CD14-positive monocyte (primary cell): ENCODE measurements around the gene DHCR24. TPM values are rescaled to one million over a fixed set of nuclear protein-coding genes. Genes with fewer than 3 reads are reported as not detected.

Source experiments
- DNase-seq, 3 donors: peaks; one replicate each; pipeline ENCODE4 v3.0.0-alpha.2; 2011 to 2022
- H2AFZ ChIP-seq: 2 replicates; pipeline ENCODE4 v1.6.0; 2012; ENCODE audit warnings: mild to moderate bottlenecking, low read depth, low read length, inconsistent platforms; ENCODE audit not compliant: insufficient read depth, poor library complexity, severe bottlenecking
- H3K27ac ChIP-seq, 2 donors: 1 replicate in 1 of 2; 2 replicates in 1 of 2; pipeline ENCODE4 v1.5.1; 2012 to 2013; ENCODE audit warnings: low read length in 2 of 2, control low read depth in 1 of 2, inconsistent platforms in 1 of 2, low read depth in 1 of 2, mild to moderate bottlenecking in 1 of 2
- H3K27me3 ChIP-seq, 2 donors: one replicate each; pipeline versions ENCODE4 v1.6.0 to v1.6.1; 2011 to 2013; ENCODE audit warnings: low read length in 2 of 2; ENCODE audit not compliant: control insufficient read depth in 2 of 2, insufficient read depth in 2 of 2
- H3K36me3 ChIP-seq, 2 donors: replicated peaks in 1 of 2; 1 replicate in 1 of 2; 2 replicates in 1 of 2; pipeline versions ENCODE4 v1.5.1 to v1.6.1; 2012 to 2013; ENCODE audit warnings: low read length in 2 of 2, control low read depth in 1 of 2, inconsistent platforms in 1 of 2, mild to moderate bottlenecking in 1 of 2; ENCODE audit not compliant: insufficient read depth in 2 of 2, control insufficient read depth in 1 of 2
- H3K4me1 ChIP-seq, 2 donors: 1 replicate in 1 of 2; 2 replicates in 1 of 2; pipeline versions ENCODE4 v1.5.1 to v1.6.1; 2012 to 2013; ENCODE audit warnings: low read length in 2 of 2, control low read depth in 1 of 2, inconsistent platforms in 1 of 2, mild to moderate bottlenecking in 1 of 2, moderate library complexity in 1 of 2; ENCODE audit not compliant: insufficient read depth in 2 of 2, control insufficient read depth in 1 of 2
- H3K4me2 ChIP-seq: replicated peaks from 2 replicates; pipeline ENCODE3; 2012; ENCODE audit warnings: low read length, moderate library complexity, mild to moderate bottlenecking; ENCODE audit not compliant: poor library complexity, severe bottlenecking; ENCODE audit errors: extremely low read depth
- H3K4me3 ChIP-seq, 3 experiments: fragments of 200-600 bp in 1 of 3; sonication (generic) in 1 of 3; replicated peaks in 1 of 3; 1 replicate in 2 of 3; 2 replicates in 1 of 3; pipeline ENCODE4 v1.5.1; 2011 to 2013; ENCODE audit warnings: low read length in 3 of 3, mild to moderate bottlenecking in 3 of 3, control low read depth in 2 of 3, low read depth in 2 of 3, inconsistent platforms in 1 of 3, moderate library complexity in 1 of 3
- H3K79me2 ChIP-seq: 2 replicates; pipeline ENCODE4 v1.6.0; 2012; ENCODE audit warnings: mild to moderate bottlenecking, control low read depth, inconsistent platforms, low read length, moderate library complexity; ENCODE audit not compliant: insufficient read depth
- H3K9ac ChIP-seq: 2 replicates; pipeline ENCODE4 v1.6.0; 2017; ENCODE audit warnings: low read length, mild to moderate bottlenecking; ENCODE audit not compliant: insufficient read depth, poor library complexity, severe bottlenecking
- H3K9me3 ChIP-seq, 2 donors: replicated peaks in 1 of 2; 1 replicate in 1 of 2; 2 replicates in 1 of 2; pipeline versions ENCODE4 v1.5.1 to v1.6.1; 2012 to 2013; ENCODE audit warnings: low read length in 2 of 2, control low read depth in 1 of 2; ENCODE audit not compliant: control insufficient read depth in 1 of 2, insufficient read depth in 1 of 2
- H4K20me1 ChIP-seq: 2 replicates; pipeline ENCODE4 v1.6.0; 2012; ENCODE audit warnings: mild to moderate bottlenecking, low read length, control low read depth, moderate library complexity; ENCODE audit not compliant: insufficient read depth
- H3K27ac Mint-ChIP-seq, 7 donors: one replicate each; pipeline ENCODE4 v1.8.0; 2020; ENCODE audit warnings: mild to moderate bottlenecking in 7 of 7, mixed read lengths in 7 of 7, moderate library complexity in 6 of 7, inconsistent platforms in 2 of 7
- H3K27me3 Mint-ChIP-seq, 3 donors: one replicate each; pipeline ENCODE4 v1.8.0; 2021 to 2022; ENCODE audit warnings: low read depth in 3 of 3, mild to moderate bottlenecking in 3 of 3, mixed read lengths in 3 of 3, moderate library complexity in 3 of 3, inconsistent platforms in 1 of 3
- H3K36me3 Mint-ChIP-seq, 2 donors: one replicate each; pipeline ENCODE4 v1.8.0; 2020; ENCODE audit warnings: mixed read lengths in 2 of 2, inconsistent platforms in 1 of 2, mild to moderate bottlenecking in 1 of 2
- H3K4me1 Mint-ChIP-seq: one replicate; pipeline ENCODE4 v1.8.0; 2020; ENCODE audit warnings: mild to moderate bottlenecking, mixed read lengths
- H3K4me3 Mint-ChIP-seq, 2 donors: one replicate each; pipeline ENCODE4 v1.8.0; 2020; ENCODE audit warnings: mild to moderate bottlenecking in 2 of 2, mixed read lengths in 2 of 2, moderate library complexity in 1 of 2
- H3K9me3 Mint-ChIP-seq, 7 donors: one replicate each; pipeline ENCODE4 v1.8.0; 2020 to 2022; ENCODE audit warnings: mixed read lengths in 7 of 7, mild to moderate bottlenecking in 6 of 7, moderate library complexity in 6 of 7, inconsistent platforms in 2 of 7
- WGBS: methylation state at CpG from one replicate; pipeline ENCODE4 v1.1.5; 2013; ENCODE audit warnings: missing lambda C conversion rate; ENCODE audit not compliant: insufficient coverage; 5-methylcytosine and 5-hydroxymethylcytosine counted together
- intact Hi-C, 2 donors: fragments of 100-400 bp; cut with micrococcal nuclease; formaldehyde crosslinking; loops; one replicate each; pipeline versions ENCODE4 v1.15.0 to v1.15.1; 2023
- polyA plus RNA-seq, 3 donors: library from polyadenylated mRNA; depleted of rRNA in 1 of 3; unstranded in 2 of 3; stranded (reverse) in 1 of 3; fragments of 300-500 nt in 2 of 3; fragments of >200 nt in 1 of 3; fragmentation: Illumina TruSeq in 2 of 3; gene quantifications; 1 replicate in 2 of 3; 2 replicates in 1 of 3; pipeline ENCODE4 v1.2.3, GENCODE V29; 2012 to 2021
- TF ChIP-seq, protein P1 (sequence below): fragments of 200-600 bp; IDR thresholded peaks from one replicate; pipeline ENCODE4 v1.8.0; 2022; ENCODE audit warnings: antibody characterized with exemption, mild to moderate bottlenecking

The DHCR24 gene
- polyA plus RNA-seq, 3 donors = 0.48 to 3.5 (median 3.0) TPM

GRCh38 chr1:54884135-54884586, 2.8 kb downstream of the DHCR24 start:
- peaks cover 45% of the 10 kb centered on the region for H3K4me1 Mint-ChIP-seq
- Histone ChIP-seq H4K20me1 (no peaks in the 10 kb centered on the region), H3K36me3 (peaks cover 0 to 4% of the 10 kb centered on the region in 2 donors), H3K4me1 (peaks cover 21 to 35% of the 10 kb centered on the region in 2 donors), H3K9me3 (no peaks in the 10 kb centered on the region), H3K79me2 (no peaks in the 10 kb centered on the region), H3K27me3 (peaks cover 6 to 27% of the 10 kb centered on the region in 2 donors), H3K4me2 (no peak overlapping the region), H3K4me3 (no peak overlapping the region), H3K9ac (no peak overlapping the region), H3K27ac (no peak overlapping the region), H2AFZ (no peak overlapping the region)
- peaks cover 0 to 5% (median 0%) of the 10 kb centered on the region in 7 donors for H3K9me3 Mint-ChIP-seq
- no peak overlapping the region for H3K27ac Mint-ChIP-seq
- peaks cover 13 to 29% (median 27%) of the 10 kb centered on the region in 3 donors for H3K27me3 Mint-ChIP-seq
- peaks cover 4 to 16% of the 10 kb centered on the region in 2 donors for H3K36me3 Mint-ChIP-seq
- DNase-seq = no peak
- intact Hi-C loops = no loop called here
- 33% methylated on average over 1 of the region's 3 CpGs for WGBS
- peak overlapping the region in 1 of 2 donors; percentile 7 for H3K4me3 Mint-ChIP-seq
- TF ChIP-seq, protein P1, sequence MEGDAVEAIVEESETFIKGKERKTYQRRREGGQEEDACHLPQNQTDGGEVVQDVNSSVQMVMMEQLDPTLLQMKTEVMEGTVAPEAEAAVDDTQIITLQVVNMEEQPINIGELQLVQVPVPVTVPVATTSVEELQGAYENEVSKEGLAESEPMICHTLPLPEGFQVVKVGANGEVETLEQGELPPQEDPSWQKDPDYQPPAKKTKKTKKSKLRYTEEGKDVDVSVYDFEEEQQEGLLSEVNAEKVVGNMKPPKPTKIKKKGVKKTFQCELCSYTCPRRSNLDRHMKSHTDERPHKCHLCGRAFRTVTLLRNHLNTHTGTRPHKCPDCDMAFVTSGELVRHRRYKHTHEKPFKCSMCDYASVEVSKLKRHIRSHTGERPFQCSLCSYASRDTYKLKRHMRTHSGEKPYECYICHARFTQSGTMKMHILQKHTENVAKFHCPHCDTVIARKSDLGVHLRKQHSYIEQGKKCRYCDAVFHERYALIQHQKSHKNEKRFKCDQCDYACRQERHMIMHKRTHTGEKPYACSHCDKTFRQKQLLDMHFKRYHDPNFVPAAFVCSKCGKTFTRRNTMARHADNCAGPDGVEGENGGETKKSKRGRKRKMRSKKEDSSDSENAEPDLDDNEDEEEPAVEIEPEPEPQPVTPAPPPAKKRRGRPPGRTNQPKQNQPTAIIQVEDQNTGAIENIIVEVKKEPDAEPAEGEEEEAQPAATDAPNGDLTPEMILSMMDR = no peak

DNA sequence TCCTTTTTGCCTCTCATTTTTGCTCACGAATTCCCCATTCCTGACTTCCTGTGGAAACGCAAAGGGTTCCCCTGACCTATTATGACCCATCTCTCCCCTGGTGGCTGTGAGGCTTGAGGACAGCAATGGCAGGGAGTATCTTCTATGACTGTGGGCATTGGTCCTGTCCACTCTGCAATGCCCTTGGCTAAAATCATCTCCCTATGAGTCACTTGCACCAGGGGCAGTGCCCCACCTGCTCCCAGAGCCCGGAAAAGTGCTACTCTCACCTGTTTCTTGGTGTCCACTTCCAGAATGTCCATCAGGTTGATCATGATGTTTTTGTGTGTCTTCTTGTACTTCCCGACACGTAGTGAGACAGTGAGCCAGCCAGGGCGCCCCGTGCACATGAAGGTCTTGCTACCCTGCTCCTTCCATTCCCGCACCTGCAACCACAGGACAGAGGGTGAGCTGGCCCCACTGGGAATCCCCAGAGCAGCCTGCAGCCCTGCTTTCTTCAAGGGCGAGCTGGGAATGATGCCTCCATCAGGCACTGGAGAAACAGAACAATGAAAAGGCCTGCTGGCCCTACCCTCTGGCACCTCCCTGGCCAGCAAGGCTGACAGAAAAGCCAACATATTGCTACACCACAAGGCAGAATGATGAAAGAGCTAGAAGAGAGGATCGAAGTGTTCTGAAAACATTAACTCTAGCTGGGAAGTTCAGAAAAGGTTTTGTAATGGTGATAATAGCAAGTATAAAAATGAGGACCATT, 3.5 kb downstream of the DHCR24 start:
- H3K4me1 Mint-ChIP-seq = peaks cover 45% of the 10 kb centered on the region

More for the DNA sequence above, 3.5 kb downstream of the DHCR24 start:
- intact Hi-C loops = no loop called here
- H3K27me3 Mint-ChIP-seq = peaks cover 12 to 25% (median 23%) of the 10 kb centered on the region in 3 donors
- Histone ChIP-seq H3K36me3 (peaks cover 0 to 4% of the 10 kb centered on the region in 2 donors), H3K4me3 (no peak overlapping the region), H3K9ac (no peak overlapping the region), H2AFZ (no peak overlapping the region), H3K27me3 (peaks cover 6 to 23% of the 10 kb centered on the region in 2 donors), H3K79me2 (no peaks in the 10 kb centered on the region), H3K4me1 (peaks cover 21 to 35% of the 10 kb centered on the region in 2 donors), H4K20me1 (no peaks in the 10 kb centered on the region), H3K4me2 (no peak overlapping the region), H3K27ac (no peak overlapping the region), H3K9me3 (no peaks in the 10 kb centered on the region)
- peak overlapping the region in 1 of 7 donors; percentile 10 for H3K27ac Mint-ChIP-seq
- peaks cover 0 to 5% (median 0%) of the 10 kb centered on the region in 7 donors for H3K9me3 Mint-ChIP-seq
- H3K36me3 Mint-ChIP-seq = peaks cover 6 to 18% of the 10 kb centered on the region in 2 donors
- DNase-seq = no peak
- TF ChIP-seq, protein P1 = no peak
- 100% methylated on average over 2 of the region's 10 CpGs for WGBS
- no peak overlapping the region for H3K4me3 Mint-ChIP-seq
